ENCODE data around the gene KCNJ6.
"Not testable (repeated sequence)": the region's sequence is repeated elsewhere in the genome, so short reads cannot be mapped to it uniquely, and the experiment has no call there.

Gene KCNJ6

GRCh38 chr21:37592496-37592895 is 323.8 kb downstream of the KCNJ6 start:
- DNase-seq = no peak

DNA sequence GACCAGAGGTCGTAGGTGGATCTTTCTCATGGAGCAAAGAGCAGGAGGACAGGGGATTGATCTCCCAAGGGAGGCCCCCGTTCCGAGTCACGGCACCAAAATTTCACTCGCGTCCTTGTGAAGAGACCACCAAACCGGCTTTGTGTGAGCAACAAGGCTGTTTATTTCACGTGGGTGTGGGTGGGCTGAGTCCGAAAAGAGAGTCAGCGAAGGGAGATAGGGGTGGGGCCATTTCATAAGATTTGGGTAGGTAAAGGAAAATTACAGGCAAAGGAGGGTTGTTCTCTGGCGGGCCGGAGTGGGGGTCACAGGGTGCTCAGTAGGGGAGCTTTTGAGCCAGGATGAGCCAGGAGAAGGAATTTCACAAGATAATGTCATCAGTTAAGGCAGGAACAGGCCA is 324.3 kb downstream of the KCNJ6 start:
- DNase-seq = not testable (repeated sequence)

GRCh38 chr21:37590836-37591235 is 325.4 kb downstream of the KCNJ6 start:
- not testable (repeated sequence) for DNase-seq

DNA sequence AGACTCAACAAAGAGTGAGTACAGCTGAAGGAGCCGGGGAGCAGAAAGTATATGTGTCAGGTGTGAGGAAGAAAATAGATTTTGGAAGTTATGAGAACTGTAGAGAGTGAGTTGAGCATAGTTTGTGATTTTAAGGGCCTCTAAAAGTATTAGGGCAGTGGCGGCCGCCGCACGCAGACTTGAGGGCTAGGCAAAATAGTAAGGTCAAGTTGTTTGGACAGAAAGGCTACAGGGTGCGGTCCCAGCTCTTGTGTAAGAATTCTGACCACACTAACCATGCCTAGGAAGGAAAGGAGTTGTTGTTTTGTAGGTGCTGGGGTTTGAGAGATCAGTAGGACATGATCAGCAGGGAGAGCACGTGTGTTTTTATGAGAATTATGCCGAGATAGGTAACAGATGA is 327.6 kb downstream of the KCNJ6 start:
- DNase-seq = not testable (repeated sequence)

- DNase-seq = no peak
Observed at GRCh38 chr21:37587635-37588177, 328.6 kb downstream of the KCNJ6 start.

DNA sequence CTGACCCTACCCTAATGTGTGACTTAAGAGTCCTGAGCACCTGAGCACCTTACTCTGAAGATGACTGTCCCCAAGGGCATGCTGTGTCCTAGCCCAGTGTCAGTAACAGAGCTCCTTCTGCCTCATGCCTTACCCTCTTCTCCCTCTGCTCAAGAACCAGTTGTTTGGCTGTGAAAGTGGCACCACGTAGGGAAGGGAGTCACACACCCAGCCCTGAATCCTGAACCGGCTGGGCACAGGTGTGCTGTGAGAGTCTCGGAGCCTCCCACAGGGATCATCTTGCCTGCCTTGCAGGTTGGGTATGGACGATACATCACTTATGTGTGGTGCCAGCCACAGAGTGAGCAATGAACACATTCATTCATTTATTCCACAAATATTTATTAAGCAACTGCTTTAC is 329.1 kb downstream of the KCNJ6 start:
- no peak for DNase-seq

DNA sequence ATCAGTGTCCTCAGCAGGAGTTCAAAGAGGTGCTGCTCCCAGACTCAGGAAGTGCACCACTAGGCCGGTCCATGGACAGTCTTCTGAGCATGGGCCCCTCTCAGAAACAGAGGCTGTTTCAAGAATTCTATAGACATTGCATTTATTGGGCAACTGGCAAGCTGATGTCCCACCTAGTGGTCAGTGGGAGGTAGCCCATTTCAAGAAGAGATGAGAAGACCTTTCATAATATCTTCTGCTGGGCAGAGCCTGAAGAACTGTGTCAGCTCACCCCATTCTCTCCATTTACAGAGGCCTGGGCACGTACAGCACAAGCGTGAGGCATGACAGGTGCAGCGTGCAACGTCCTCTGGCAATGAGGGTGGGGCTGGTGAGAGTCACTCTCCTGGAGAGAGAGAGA is 333.7 kb downstream of the KCNJ6 start:
- DNase-seq = no peak

DNA sequence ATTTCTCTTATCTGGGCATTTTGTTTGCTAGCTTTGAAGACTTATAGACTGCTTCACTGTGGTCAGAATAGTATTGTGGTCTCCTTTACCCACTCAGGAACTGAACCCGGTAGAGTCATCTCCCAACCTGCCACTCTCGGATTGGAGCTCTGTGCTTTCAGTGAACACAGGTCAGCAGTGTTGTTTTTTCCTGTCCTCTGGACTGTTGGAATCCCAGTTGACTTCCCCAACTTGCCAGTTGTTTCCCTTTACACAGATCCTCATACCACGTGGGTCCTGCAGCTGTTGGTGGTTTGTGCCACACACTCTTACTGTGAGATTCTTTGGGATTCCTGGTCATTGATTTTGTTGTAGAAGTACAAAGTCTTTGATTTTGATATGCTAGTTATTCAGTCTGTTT is 335.6 kb downstream of the KCNJ6 start:
- DNase-seq = no peak

- DNase-seq = no peak
Observed at GRCh38 chr21:37579356-37579755, 336.9 kb downstream of the KCNJ6 start.

DNA sequence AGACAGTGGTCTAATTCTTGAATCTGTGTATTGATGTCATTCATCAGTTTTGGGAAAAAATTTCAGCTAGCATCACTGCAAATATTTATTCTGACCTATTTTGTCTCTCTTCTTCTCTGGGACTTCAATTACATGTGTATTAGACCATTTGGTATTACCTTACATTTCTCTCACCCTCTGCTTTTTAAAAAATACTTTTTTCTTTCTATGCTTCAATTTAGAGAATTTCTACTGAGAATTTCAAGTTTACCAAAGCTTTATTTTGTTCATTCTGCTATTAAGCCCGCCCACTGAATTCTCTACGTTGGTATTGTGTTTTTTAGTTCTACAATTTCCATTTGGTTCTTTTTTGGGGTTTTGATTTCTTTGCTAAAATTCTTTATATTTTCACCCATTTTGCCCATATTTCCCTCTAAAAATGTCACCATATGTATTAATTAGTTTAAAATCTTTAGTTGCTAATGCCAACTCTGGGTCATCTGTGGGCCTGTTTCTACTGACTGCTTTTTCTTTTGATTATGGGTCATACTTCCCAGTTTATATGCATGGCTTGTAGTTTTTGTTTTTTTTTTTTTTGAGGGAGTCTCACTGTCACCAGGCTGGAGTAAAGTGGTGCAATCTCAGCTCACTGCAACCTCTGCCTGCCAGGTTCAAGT is 337.7 kb downstream of the KCNJ6 start:
- DNase-seq = no peak

- not testable (repeated sequence) for DNase-seq
Observed at GRCh38 chr21:37576929-37577328, 339.3 kb downstream of the KCNJ6 start.

DNA sequence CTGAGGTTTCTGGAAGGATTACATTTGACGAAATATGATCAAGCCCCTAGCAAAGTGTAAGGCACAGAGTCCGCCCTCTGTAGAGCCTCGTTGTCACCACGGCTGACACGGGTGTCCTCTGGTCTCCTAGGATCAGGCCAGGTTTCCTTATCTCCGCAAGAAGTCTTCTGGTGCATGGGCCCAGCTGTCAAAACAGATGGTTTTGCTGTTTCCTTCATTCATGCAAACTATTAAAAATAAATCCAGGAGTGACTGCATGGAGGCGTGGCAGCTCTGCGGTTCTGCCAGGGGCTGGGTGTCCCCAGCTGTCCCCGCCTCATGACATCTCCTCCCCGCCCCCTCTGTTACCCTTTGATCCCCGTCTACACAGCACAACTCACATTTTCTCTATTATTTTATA is 340.7 kb downstream of the KCNJ6 start:
- no peak for DNase-seq

DNA sequence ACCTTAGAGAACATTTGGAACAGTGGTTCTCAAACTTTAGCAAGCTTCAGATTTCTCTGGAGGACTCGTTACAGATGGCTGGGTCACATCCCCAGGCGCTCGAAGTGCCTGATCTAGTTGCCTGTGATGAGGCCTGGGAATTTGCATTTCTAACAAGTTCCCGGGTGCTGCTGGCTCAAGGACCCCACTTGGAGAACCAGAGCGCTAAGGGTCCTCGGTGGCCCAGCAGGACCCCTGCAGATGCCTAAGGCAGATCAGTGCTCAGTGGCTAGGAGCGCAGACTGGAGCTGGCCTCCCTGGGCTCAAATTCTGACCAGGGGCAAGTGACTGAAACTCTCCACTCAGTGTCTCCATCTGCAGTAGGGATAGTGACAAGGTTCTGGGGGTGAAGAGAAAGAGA is 341.5 kb downstream of the KCNJ6 start:
- no peak for DNase-seq

DNA sequence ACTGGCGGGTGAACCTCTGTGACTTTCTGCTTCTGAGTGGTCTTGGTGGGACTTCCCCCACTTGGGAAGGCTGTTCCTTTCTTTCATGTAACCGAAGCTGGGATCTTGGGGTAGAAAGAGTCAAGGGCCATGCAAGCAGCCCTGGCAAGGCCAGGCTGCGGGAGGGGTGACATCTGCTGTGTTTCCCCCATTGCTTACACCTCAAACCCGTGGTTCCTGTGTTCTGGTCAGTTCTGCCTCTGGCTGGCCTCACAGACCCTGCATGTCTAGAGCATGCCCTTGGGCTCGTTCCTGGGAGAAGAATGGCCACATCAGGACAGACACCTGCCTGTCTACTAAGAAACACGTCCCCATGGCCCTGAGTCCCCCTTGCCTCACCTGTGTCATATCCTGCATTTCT is 341.9 kb downstream of the KCNJ6 start:
- DNase-seq = no peak

- no peak for DNase-seq
Observed at GRCh38 chr21:37571442-37571841, 344.8 kb downstream of the KCNJ6 start.

DNA sequence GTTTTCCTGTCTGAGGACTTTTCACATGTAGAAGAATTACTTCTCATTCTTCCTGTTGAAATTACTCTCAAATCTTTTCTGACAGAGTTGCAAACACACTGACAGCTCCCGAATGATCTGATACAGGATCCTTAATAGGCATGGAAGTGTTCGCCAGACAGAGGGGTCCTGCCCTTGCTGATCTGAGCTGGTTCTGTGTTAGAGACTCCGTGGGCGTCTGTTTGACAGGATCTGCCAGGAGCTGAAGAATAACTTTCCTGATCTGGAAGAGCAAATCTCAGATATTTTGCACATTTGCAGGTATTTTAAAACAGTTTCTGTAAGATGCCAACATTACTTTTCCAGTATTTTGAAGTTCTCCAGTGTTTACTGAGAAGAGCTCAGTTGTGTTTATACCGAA is 347.3 kb downstream of the KCNJ6 start:
- no peak for DNase-seq

- DNase-seq = no peak
Observed at GRCh38 chr21:37568415-37568814, 347.8 kb downstream of the KCNJ6 start.

DNA sequence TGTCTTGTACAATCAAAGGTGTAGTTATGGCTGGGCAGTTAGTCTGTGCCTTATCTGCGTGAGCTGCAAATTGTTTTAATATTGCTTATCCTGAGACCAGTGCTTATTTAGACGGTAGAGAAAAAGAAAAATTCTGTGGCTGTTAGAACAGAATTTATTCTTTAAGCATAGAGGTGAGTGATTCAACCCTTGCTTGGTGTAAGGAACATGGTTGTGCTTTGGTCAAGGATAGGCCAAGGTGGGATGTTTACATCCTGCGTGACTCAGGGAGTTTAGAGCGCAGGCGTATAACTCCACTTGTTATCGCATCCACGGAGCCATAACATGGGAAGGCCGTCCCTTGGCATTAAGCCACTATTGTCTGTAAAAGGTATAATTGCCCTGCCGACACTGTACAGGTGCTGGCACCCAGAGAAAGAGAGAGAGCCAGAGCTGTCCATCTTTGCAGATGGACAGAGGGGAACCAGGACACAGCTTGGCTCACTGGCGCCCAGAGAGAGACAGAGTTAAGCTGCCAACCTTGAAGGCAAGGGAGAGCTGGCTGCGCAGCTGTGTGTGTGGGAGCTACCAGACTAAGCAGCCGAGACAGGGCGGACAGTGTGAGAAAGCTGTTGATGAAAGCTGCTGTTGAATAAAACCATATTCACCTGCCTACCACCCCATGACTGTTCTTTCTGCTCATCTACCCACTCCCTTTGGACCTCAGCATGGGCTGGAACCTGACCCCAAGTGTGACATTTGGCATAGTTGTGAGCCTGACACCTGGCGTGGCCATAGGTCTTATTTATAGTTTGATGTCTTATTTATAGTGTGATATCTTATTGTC is 349.3 kb downstream of the KCNJ6 start:
- no peak for DNase-seq

- DNase-seq = no peak
Observed at GRCh38 chr21:37565530-37566223, 350.6 kb downstream of the KCNJ6 start.

- DNase-seq = no peak
Observed at GRCh38 chr21:37564924-37565529, 351.2 kb downstream of the KCNJ6 start.

- DNase-seq = peak; percentile 78
Observed at GRCh38 chr21:37564341-37564923, 351.8 kb downstream of the KCNJ6 start.

GRCh38 chr21:37563641-37564340 is 352.5 kb downstream of the KCNJ6 start:
- DNase-seq = peak; percentile 90

Data from T-helper 9 cell (primary cell).